ENCODE data around the gene VSTM1.

GRCh38 chr19:54106716-54107115, 43.0 kb upstream of the VSTM1 start:
- TF ChIP-seq POLR2AphosphoS5 (IDR thresholded peaks at IDR 0.05), result no peak
- TF ChIP-seq CTCF (IDR thresholded peaks at IDR 0.05), result no peak
- no peak for TF ChIP-seq POLR2A (IDR thresholded peaks at IDR 0.05)

Measured in prostate gland (tissue), 2 donors.